Right lobe of liver (tissue), 4 donors: ENCODE measurements around the gene RNASE8.

ENCODE experiments used
- CTCF ChIP-seq, 4 donors: fragments of 200-600 bp in 3 of 4; fragments of 450-650 bp in 1 of 4; IDR thresholded peaks; one replicate each; pipeline versions ENCODE4 v1.5.1 to v1.8.0; 2016 to 2022; ENCODE audit warnings: antibody characterized with exemption in 4 of 4, mild to moderate bottlenecking in 2 of 4
- POLR2A ChIP-seq: fragments of 450-650 bp; IDR thresholded peaks from one replicate; pipeline ENCODE4 v1.6.1; 2017; ENCODE audit warnings: antibody characterized with exemption, mild to moderate bottlenecking
- donor health status: DM: no; HTN: no; CAD: no.
- donor health status: DM: no; HTN: no; CAD: no.
- donor health status: DM: no; HTN: yes; CAD: no.

GRCh38 chr14:21023174-21023573, 34.4 kb upstream of the RNASE8 start:
- TF ChIP-seq CTCF (IDR thresholded peaks at IDR 0.05): no peak
- no peak for TF ChIP-seq POLR2A
